ENCODE data around the gene OTOG. TPM values are rescaled to one million over a fixed set of nuclear protein-coding genes. Genes with fewer than 3 reads are reported as not detected.

Gene OTOG
- total RNA-seq, 1 donor from 2014 or later, result not detected

- DNase-seq (ENCODE audit: low spot score) (no peak), ATAC-seq (no peak)
- intact Hi-C loops (cut with DNase I), result no loop called here
Observed at GRCh38 chr11:17532784-17533183, 14.3 kb upstream of the OTOG start.

- ATAC-seq (no peak), DNase-seq (ENCODE audit: low spot score) (no peak)
- intact Hi-C loops (cut with DNase I), result no loop called here
Observed at GRCh38 chr11:17533341-17533740, 13.7 kb upstream of the OTOG start.

GRCh38 chr11:17533778-17534415 lies 13.2 kb upstream of the OTOG start:
- no peak for ATAC-seq
- no peak for DNase-seq (ENCODE audit: low spot score)
- intact Hi-C loops (cut with DNase I), result no loop called here

DNA sequence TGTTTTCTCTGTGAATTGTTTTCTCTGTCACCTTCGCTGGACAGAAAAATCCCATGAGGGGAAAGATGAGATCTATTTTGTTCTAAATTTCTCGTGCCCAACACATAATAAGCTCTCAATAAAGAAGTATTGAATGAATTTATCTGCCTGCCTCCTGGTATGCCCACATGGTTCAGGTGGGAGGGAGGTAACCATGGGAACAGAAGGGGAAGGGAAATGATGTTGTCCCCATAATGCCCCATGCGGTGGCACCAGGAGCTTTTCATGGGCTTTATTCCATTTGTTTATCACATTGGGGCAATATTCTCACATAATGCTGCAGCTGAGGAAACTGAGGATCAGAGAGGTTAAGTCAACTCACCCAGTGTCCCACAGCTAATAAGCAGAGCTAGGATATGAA lies 11.6 kb upstream of the OTOG start:
- ATAC-seq, result no peak
- intact Hi-C loops (cut with DNase I), result no loop called here
- DNase-seq (ENCODE audit: low spot score), result no peak

DNA sequence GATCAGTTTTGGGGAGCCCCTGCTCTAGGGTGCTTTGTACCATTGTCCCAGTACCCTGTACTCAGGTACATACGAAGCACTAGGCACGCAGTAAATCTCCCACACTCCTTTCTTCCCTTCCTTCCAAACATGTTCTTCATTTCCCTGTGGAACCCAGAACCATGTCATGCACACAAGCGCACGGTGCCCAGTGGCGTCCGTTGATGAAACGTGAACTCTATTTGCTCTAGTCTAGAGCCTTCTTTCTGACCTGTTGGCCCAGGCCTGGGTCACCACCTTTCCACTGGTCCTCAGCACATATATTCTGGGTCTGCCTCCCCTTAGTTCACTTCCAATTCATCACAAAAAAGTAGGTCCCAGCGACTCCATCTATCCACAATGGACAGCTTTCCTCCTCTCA lies 9.8 kb upstream of the OTOG start:
- DNase-seq (ENCODE audit: low spot score) (no peak), ATAC-seq (no peak)
- intact Hi-C loops (cut with DNase I), result no loop called here

- no peak for DNase-seq (ENCODE audit: low spot score)
- intact Hi-C loops (cut with DNase I), result no loop called here
- peak; percentile 25 for ATAC-seq
Observed at GRCh38 chr11:17538054-17538453, 9.0 kb upstream of the OTOG start.

DNA sequence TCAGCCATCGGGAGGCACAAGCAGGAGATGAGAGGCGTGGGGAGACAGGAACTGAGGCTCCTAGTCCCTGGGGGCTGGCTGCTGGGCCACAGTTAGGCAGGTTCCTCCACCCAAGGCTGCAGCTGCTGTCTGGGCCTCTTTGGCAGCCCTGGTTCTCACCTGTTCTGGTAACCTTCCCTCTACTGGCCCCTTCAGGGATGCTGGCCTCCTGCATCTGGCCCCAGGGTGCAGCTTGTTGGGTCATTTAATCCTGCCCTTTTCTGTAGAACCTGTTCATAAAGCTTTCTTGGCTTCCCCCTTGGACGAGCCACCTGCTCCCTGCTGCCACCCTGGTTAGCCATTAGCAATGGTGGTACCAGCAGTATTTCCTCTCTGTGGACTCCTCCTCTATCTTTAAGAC lies 8.3 kb upstream of the OTOG start:
- DNase-seq (ENCODE audit: low spot score) (no peak), ATAC-seq (no peak)
- intact Hi-C loops (cut with DNase I), result no loop called here

DNA sequence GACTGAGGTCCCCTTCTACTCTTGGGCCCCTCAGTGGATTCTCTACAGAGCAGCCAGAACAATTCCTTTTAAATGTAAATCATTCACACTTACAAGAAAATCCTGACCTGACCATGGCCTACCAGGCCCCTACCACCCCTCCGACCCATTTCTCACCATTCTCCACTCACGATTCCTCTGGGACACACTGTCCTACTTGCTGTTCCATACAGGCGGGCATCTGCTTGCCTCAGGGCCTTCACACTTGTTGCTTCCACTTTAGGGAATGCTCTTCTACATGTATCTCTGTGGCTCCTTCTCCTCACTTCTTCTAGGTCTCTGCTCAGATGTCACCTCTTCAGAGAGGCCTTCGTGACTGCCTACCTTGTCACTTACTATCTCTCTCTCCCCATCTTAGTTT lies 6.3 kb upstream of the OTOG start:
- intact Hi-C loops (cut with DNase I), result no loop called here
- ATAC-seq (no peak), DNase-seq (ENCODE audit: low spot score) (no peak)

GRCh38 chr11:17541330-17541885 lies 5.7 kb upstream of the OTOG start:
- intact Hi-C loops (cut with DNase I), result no loop called here
- ATAC-seq, result no peak
- DNase-seq (ENCODE audit: low spot score), result peak; percentile 10

DNA sequence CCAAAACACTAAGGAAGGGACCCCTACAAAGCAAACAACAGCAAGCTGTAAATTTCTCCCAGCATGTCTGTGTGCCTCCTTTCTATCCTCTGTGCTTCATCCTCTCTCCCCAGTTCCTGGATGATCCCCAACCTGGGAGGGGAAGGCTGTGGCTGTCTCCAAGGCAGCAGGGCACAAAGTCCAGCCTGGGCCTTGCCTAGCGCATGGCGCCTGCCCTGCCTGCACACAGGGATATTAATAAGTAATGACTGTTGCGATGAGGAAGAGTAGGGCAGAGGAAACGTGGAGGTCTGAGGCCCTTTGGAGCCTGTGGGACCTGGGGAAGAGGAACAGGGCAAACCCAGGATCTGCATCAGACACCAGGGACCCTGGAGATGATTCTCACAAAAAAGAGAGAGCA lies 4.8 kb upstream of the OTOG start:
- ATAC-seq (no peak), DNase-seq (ENCODE audit: low spot score) (peak; percentile 17)
- intact Hi-C loops (cut with DNase I), result no loop called here

- intact Hi-C loops (cut with DNase I), result no loop called here
- no peak for ATAC-seq
- peak; percentile 28 for DNase-seq (ENCODE audit: low spot score)
Observed at GRCh38 chr11:17543041-17543440, 4.0 kb upstream of the OTOG start.

DNA sequence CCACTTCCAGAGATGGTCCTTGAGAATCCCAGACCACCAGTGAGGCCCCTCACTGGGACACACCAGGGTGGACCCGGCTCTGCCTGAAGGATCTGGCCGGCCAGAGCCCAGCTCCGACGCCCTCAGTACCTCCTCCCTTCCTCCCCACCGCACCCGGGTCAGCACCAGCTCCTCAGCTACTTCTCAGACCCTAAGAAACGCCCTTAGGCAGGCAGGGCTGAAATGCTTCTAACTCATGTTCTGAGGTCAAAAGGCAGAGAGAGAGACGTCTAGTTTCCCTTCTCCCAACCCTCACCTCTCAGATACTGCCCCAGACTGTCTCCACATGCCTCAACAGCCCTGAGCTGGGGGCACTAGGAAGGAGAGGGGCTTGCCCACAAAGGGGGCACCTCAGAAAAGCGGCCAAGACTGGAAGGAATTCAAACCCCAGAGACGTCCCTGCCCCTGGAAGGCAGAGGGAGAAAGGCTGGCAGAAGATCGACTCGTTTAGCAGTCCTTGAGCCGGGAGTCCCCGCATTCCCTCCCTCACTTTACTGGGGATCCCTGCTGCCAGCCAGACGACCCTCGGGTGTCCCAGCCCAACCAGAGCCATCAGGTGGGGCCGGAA lies 3.4 kb upstream of the OTOG start:
- no peak for ATAC-seq
- DNase-seq (ENCODE audit: low spot score), result no peak
- intact Hi-C loops (cut with DNase I), result no loop called here

GRCh38 chr11:17544181-17544622 lies 2.9 kb upstream of the OTOG start, which contains the start of gene USH1C:
USH1C (minus strand) TSS chr11:17544416; CDS start chr11:17544307, 109 bp downstream.
- intact Hi-C loops (cut with DNase I), result no loop called here
- DNase-seq (ENCODE audit: low spot score) (peak; percentile 53), ATAC-seq (no peak)

- ATAC-seq (no peak), DNase-seq (ENCODE audit: low spot score) (no peak)
- intact Hi-C loops (cut with DNase I), result no loop called here
Observed at GRCh38 chr11:17546240-17546639, 819 bp upstream of the OTOG start.

- ATAC-seq (no peak), DNase-seq (ENCODE audit: low spot score) (peak; percentile 18)
- intact Hi-C loops (cut with DNase I), result no loop called here
Observed at GRCh38 chr11:17547932-17548331, 873 bp downstream of the OTOG start.

GRCh38 chr11:17548444-17548843 lies 1.4 kb downstream of the OTOG start:
- DNase-seq (ENCODE audit: low spot score), result no peak
- intact Hi-C loops (cut with DNase I), result no loop called here
- ATAC-seq, result no peak

GRCh38 chr11:17550450-17551346 lies 3.6 kb downstream of the OTOG start:
- DNase-seq (ENCODE audit: low spot score) (peak; percentile 9), ATAC-seq (no peak)
- intact Hi-C loops (cut with DNase I), result no loop called here

GRCh38 chr11:17551347-17552040 lies 4.4 kb downstream of the OTOG start:
- ATAC-seq, result no peak
- peak; percentile 9 for DNase-seq (ENCODE audit: low spot score)
- intact Hi-C loops (cut with DNase I), result no loop called here

DNA sequence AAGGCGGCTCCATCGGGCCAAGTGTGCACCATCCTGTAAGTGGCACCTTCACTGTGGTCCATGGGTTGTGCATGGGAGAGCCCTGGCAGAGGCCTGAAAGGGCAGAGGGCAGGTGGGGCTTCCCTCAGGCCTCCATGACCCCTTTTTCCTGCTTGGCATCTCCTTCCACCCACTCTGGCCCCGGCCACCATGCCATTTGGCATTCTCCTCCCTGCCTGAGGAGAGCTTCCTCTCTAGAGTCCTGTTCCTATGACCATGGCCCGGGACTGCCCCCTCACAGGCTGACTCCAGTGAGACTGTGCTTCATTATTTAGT lies 4.9 kb downstream of the OTOG start:
- intact Hi-C loops (cut with DNase I), result no loop called here
- DNase-seq (ENCODE audit: low spot score) (peak; percentile 45), ATAC-seq (peak; percentile 11)

Data from sciatic nerve (tissue), 2 donors.